Body of pancreas (tissue), 4 donors: ENCODE data around the gene PLA2G4B.

Experiments
- POLR2A ChIP-seq, 3 donors: fragments of 450-650 bp; IDR thresholded peaks; one replicate each; pipeline ENCODE4 v1.6.1; 2016; ENCODE audit warnings: antibody characterized with exemption in 3 of 3, mild to moderate bottlenecking in 2 of 3
- TF ChIP-seq, protein P1 (sequence below), 7 experiments: fragments of 450-650 bp in 4 of 7; fragments of 200-600 bp in 3 of 7; sonication (generic) in 3 of 7; IDR thresholded peaks; one replicate each; pipeline ENCODE4 v1.5.1; 2016 to 2019; ENCODE audit warnings: antibody characterized with exemption in 7 of 7

DNA sequence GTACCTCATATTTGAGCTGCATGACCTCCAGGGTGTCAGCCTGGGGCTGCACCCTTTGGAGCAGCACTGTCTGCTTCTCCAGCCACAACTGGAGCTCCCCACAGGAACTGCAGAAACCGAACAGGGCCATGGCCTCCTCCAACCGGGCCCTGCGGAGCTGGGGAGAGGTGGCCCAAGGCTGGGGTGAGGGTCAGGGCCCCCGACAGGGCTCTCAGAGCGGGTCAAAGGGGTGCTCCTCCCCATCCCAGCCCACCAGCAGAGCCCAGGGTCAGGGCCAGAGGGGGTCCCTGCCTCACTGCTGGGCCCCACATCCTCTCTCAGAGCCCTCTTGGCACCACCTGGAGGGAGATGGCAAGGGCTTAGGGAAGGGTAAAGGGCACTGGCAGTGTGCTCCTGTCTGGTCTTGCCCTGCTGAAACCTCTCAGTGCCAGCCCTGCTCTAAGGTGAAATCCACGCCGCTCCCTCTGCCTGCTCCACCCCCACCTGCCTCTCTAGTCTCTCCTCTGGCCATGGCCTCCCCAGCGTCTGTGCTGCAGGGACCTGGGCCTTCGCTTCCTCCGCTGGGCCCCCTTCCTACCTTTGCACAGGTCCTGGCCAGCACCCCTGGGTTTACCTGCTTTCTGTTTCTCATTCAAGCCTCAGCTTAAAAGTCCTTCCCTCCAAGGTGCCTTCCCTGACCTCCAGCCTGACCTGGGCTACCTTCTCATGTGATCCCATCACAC lies 41.7 kb downstream of the PLA2G4B start:
- TF ChIP-seq, protein P1, sequence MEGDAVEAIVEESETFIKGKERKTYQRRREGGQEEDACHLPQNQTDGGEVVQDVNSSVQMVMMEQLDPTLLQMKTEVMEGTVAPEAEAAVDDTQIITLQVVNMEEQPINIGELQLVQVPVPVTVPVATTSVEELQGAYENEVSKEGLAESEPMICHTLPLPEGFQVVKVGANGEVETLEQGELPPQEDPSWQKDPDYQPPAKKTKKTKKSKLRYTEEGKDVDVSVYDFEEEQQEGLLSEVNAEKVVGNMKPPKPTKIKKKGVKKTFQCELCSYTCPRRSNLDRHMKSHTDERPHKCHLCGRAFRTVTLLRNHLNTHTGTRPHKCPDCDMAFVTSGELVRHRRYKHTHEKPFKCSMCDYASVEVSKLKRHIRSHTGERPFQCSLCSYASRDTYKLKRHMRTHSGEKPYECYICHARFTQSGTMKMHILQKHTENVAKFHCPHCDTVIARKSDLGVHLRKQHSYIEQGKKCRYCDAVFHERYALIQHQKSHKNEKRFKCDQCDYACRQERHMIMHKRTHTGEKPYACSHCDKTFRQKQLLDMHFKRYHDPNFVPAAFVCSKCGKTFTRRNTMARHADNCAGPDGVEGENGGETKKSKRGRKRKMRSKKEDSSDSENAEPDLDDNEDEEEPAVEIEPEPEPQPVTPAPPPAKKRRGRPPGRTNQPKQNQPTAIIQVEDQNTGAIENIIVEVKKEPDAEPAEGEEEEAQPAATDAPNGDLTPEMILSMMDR (IDR thresholded peaks at IDR 0.05): no peak
- TF ChIP-seq POLR2A (IDR thresholded peaks at IDR 0.05): no peak
